A673 (cell line): Measurements from ENCODE around the gene PLA2G4B. TPM values are rescaled to one million over a fixed set of nuclear protein-coding genes. Genes with fewer than 3 reads are reported as not detected.

Source experiments
- BruUV-seq: library from RNA; stranded (reverse); fragments of 400-500 nt; replicated peaks from 2 replicates; lab custom pipeline; 2021; lab: Mats Ljungman, UMichigan
- CTCF ChIA-PET: fragments of 300-600 bp; sonication (Branson Sonifier 250); formaldehyde crosslinking; loops from one replicate; lab custom pipeline; 2022; ENCODE audit warnings: antibody characterized with exemption; lab: Charles Lee
- POLR2A ChIA-PET: fragments of 300-600 bp; sonication (Branson Sonifier 250); formaldehyde crosslinking; loops from one replicate; lab custom pipeline; 2022; ENCODE audit warnings: antibody characterized with exemption; ENCODE audit not compliant: low non-redundant PET; lab: Charles Lee
- DNase-seq: peaks from one replicate; pipeline ENCODE4 v3.0.0-alpha.2; 2015; ENCODE audit warnings: low spot score
- H3K27ac ChIP-seq: fragments of 200-600 bp; sonication (generic); 2 replicates; pipeline ENCODE4 v1.5.1; 2016; ENCODE audit warnings: mixed run types, low read depth, mild to moderate bottlenecking, mixed read lengths, antibody characterized with exemption, low read length; ENCODE audit not compliant: poor library complexity, severe bottlenecking
- H3K27me3 ChIP-seq: fragments of 200-600 bp; sonication (generic); replicated peaks from 2 replicates; pipeline ENCODE4 v1.6.1; 2017; ENCODE audit warnings: mixed run types, low read depth, mild to moderate bottlenecking, mixed read lengths, antibody characterized with exemption, low read length; ENCODE audit not compliant: insufficient read depth, poor library complexity
- H3K36me3 ChIP-seq: fragments of 200-600 bp; sonication (generic); 2 replicates; pipeline ENCODE4 v1.6.1; 2016; ENCODE audit warnings: mixed run types, mild to moderate bottlenecking, mixed read lengths, antibody characterized with exemption, low read length; ENCODE audit not compliant: insufficient read depth, poor library complexity, severe bottlenecking
- H3K4me1 ChIP-seq: fragments of 200-600 bp; sonication (generic); 2 replicates; pipeline ENCODE4 v1.6.1; 2017; ENCODE audit warnings: mixed run types, mild to moderate bottlenecking, mixed read lengths, antibody characterized with exemption, low read length; ENCODE audit not compliant: insufficient read depth, poor library complexity, severe bottlenecking
- H3K4me3 ChIP-seq: fragments of 200-600 bp; sonication (generic); 2 replicates; pipeline ENCODE4 v1.5.1; 2016; ENCODE audit warnings: low read depth, mixed run types, mild to moderate bottlenecking, mixed read lengths, low read length; ENCODE audit not compliant: poor library complexity, severe bottlenecking
- H3K9me3 ChIP-seq: fragments of 200-600 bp; sonication (generic); 2 replicates; pipeline ENCODE4 v1.6.1; 2016; ENCODE audit warnings: mixed run types, low read depth, mild to moderate bottlenecking, mixed read lengths, antibody characterized with exemption, low read length; ENCODE audit not compliant: poor library complexity, severe bottlenecking
- EZH2 ChIP-seq: fragments of 200-600 bp; sonication (generic); IDR thresholded peaks from 2 replicates; pipeline ENCODE4 v1.6.1; 2017; ENCODE audit warnings: borderline replicate concordance, low read depth, mild to moderate bottlenecking, mixed read lengths, antibody characterized with exemption, low read length; ENCODE audit not compliant: poor library complexity, severe bottlenecking
- intact Hi-C: fragments of 100-400 bp; cut with micrococcal nuclease; formaldehyde crosslinking; loops from one replicate; pipeline ENCODE4 v1.10.0; 2022; ENCODE audit not compliant: unreplicated experiment
- total RNA-seq: library from RNA; stranded (reverse); gene quantifications from 2 replicates; pipeline ENCODE4 v1.2.3, GENCODE V29; 2021
- TF ChIP-seq, protein P1 (sequence below): fragments of 300-800, 200-600 bp; sonication (generic); conservative IDR thresholded peaks from 2 replicates; pipeline ENCODE4 v1.5.1; 2017; ENCODE audit warnings: low read depth, mild to moderate bottlenecking, antibody characterized with exemption, low read length, moderate library complexity, mixed read lengths

PLA2G4B gene
- total RNA-seq, 1 experiment from 2014 or later = 7.4 TPM

DNA sequence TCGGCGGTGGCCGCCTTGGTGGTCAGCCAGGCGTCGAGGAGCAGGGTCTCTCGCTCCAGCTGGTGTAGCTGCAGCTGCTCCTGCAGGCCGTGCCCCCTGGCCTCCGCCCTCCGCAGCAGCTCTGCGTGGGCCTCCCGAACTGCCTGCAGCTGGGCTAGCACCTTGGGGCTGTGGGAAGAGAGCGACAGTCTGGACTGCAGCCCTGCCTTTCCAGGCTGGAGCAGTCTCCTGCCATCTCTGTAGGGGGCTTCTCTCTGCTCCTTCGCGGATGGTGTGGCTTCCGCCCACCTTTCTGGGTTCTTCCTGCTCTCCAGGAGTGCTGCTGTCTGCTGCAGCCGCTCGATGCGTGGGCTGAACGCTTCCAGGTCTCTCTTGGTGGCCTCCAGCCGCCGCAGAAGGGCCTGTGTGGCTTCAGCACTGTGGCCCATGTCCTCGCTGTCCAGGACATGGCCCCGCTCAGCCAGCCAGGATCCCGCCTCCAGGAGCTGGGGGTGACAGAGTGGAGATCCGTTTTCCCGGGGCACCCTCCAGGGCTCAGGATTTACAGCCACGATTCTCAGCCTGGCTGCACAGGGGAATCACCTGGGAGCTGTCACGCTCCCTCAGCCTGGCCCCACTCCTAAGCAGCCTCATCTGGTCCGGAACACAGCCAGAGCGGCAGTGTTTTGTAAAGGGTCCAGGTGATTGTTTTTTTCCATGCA lies 16.8 kb downstream of the PLA2G4B start:
- Histone ChIP-seq H3K4me3 (no peak overlapping the region), H3K4me1 (no peaks in the 10 kb centered on the region), H3K9me3 (no peaks in the 10 kb centered on the region), H3K27ac (no peak overlapping the region), H3K36me3 (no peaks in the 10 kb centered on the region), H3K27me3 (no peaks in the 10 kb centered on the region)
- ChIA-PET POLR2A (no interaction called here), CTCF (interaction anchor here (0.7 kb wide), 1 partner anchor 9 kb away, joined by 3 read pairs; no protein-coding TSS in a partner anchor)
- intact Hi-C loops = no loop called here
- TF ChIP-seq, protein P1, sequence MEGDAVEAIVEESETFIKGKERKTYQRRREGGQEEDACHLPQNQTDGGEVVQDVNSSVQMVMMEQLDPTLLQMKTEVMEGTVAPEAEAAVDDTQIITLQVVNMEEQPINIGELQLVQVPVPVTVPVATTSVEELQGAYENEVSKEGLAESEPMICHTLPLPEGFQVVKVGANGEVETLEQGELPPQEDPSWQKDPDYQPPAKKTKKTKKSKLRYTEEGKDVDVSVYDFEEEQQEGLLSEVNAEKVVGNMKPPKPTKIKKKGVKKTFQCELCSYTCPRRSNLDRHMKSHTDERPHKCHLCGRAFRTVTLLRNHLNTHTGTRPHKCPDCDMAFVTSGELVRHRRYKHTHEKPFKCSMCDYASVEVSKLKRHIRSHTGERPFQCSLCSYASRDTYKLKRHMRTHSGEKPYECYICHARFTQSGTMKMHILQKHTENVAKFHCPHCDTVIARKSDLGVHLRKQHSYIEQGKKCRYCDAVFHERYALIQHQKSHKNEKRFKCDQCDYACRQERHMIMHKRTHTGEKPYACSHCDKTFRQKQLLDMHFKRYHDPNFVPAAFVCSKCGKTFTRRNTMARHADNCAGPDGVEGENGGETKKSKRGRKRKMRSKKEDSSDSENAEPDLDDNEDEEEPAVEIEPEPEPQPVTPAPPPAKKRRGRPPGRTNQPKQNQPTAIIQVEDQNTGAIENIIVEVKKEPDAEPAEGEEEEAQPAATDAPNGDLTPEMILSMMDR = no peak
- TF ChIP-seq EZH2 = no peak
- no peak for DNase-seq
- no TSS peak for BruUV-seq

DNA sequence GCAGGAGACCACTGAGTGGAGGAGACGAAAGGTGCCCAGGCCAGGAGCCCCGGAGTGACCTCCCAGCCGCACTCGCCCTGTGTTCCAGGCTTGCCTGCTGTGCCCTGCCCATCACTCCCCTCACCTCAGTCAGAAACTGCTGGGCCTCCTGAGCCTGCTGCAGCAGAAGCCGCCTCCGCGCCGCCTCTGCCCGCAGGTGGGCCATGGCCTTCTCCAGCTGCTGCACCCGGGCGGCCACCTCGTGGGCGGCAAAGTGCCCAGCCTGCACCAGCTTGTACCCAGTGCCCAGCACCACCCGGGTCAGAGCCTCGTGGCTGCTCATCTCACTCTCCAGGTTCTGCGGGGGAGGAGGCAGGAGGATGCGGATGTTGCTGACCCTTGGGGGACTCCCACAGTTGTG lies 17.6 kb downstream of the PLA2G4B start:
- Histone ChIP-seq H3K27me3 (no peaks in the 10 kb centered on the region), H3K27ac (no peak overlapping the region), H3K4me1 (no peaks in the 10 kb centered on the region), H3K9me3 (no peaks in the 10 kb centered on the region), H3K4me3 (no peak overlapping the region), H3K36me3 (no peaks in the 10 kb centered on the region)
- BruUV-seq = no TSS peak
- POLR2A ChIA-PET = no interaction called here
- no peak for DNase-seq
- intact Hi-C loops = no loop called here
- TF ChIP-seq, protein P1 = no peak
- no peak for TF ChIP-seq EZH2
- CTCF ChIA-PET = no interaction called here

DNA sequence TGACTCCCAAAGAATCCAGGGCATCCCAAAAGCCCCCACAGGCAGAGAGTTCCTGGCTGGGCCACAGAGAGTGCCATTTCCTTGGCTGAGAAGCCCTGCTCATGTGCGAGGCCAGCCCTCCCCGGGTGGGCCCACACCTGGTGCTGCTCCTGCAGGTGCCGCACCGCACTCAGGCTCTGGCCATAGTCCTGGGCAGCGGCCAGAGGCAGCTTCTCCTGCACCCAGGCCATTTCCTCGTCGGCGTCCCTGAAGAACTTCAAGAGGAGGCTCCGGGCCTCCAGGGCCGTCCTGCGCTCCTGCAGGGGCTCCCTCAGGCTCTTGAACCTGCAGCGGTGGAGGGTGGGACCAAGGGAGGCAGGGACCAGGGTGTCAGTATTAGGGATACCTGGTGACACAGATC lies 18.1 kb downstream of the PLA2G4B start:
- Histone ChIP-seq H3K27ac (no peak overlapping the region), H3K27me3 (no peaks in the 10 kb centered on the region), H3K9me3 (no peaks in the 10 kb centered on the region), H3K36me3 (no peaks in the 10 kb centered on the region), H3K4me3 (no peak overlapping the region), H3K4me1 (no peaks in the 10 kb centered on the region)
- CTCF ChIA-PET = no interaction called here
- POLR2A ChIA-PET = no interaction called here
- no peak for DNase-seq
- BruUV-seq = no TSS peak
- TF ChIP-seq, protein P1 = no peak
- no peak for TF ChIP-seq EZH2
- intact Hi-C loops = no loop called here
